Testis (tissue), 3 donors: ENCODE measurements around the gene FBXL20. TPM values are rescaled to one million over a fixed set of nuclear protein-coding genes. Genes with fewer than 3 reads are reported as not detected.
"Not testable (repeated sequence)": the region's sequence is repeated elsewhere in the genome, so short reads cannot be mapped to it uniquely, and the experiment has no call there.

Experiments
- DNase-seq: peaks from one replicate; pipeline ENCODE4 v3.0.0-alpha.2; 2019
- H3K27ac ChIP-seq, 2 donors: fragments of 200-600 bp; sonication (generic); one replicate each; pipeline ENCODE4 v1.5.1; 2019
- H3K27me3 ChIP-seq: fragments of 200-600 bp; sonication (generic); one replicate; pipeline ENCODE4 v1.5.1; 2019
- H3K36me3 ChIP-seq: fragments of 200-600 bp; sonication (generic); one replicate; pipeline ENCODE4 v1.5.1; 2017; ENCODE audit warnings: low read depth; ENCODE audit errors: missing control alignments
- H3K4me1 ChIP-seq: fragments of 200-600 bp; sonication (generic); one replicate; pipeline ENCODE4 v1.5.1; 2019
- H3K4me3 ChIP-seq, 2 donors: fragments of 200-600 bp; sonication (generic); one replicate each; pipeline ENCODE4 v1.5.1; 2017 to 2019
- H3K9me3 ChIP-seq: fragments of 200-600 bp; sonication (generic); one replicate; pipeline ENCODE4 v1.5.1; 2017
- POLR2A ChIP-seq: fragments of 450-650 bp; IDR thresholded peaks from one replicate; pipeline ENCODE4 v1.6.1; 2017; ENCODE audit warnings: antibody characterized with exemption, mild to moderate bottlenecking, moderate library complexity
- WGBS, 2 donors: methylation state at CpG; one replicate each; pipeline ENCODE4 v1.1.5; 2018; 5-methylcytosine and 5-hydroxymethylcytosine counted together
- intact Hi-C: fragments of 100-400 bp; cut with DNase I; formaldehyde crosslinking; loops from one replicate; pipeline ENCODE4 v1.15.1; 2023; ENCODE audit warnings: low total_unique reads
- polyA plus RNA-seq: library from polyadenylated mRNA; stranded (reverse); fragments of 350-450 nt; fragmentation: Illumina TruSeq; extraction: RNeasy Lipid Tissue Mini Kit (QIAGEN cat#74804); gene quantifications from one replicate; pipeline ENCODE4 v1.2.3, GENCODE V29; 2014; ENCODE audit warnings: low read depth, low replicate concordance; ENCODE audit not compliant: insufficient read depth
- total RNA-seq, 2 donors: library from RNA; depleted of rRNA; stranded (reverse); fragments of >200 nt; gene quantifications; one replicate each; pipeline ENCODE4 v1.2.3, GENCODE V29; 2016
- TF ChIP-seq, protein P1 (sequence below), 3 experiments: fragments of 450-650 bp in 2 of 3; fragments of 200-600 bp in 1 of 3; sonication (generic) in 1 of 3; IDR thresholded peaks; one replicate each; pipeline ENCODE4 v1.5.1; 2016 to 2019; ENCODE audit warnings: antibody characterized with exemption in 3 of 3, mild to moderate bottlenecking in 2 of 3, moderate library complexity in 1 of 3

The FBXL20 gene
- total and polyA plus RNA-seq, 3 donors from 2014 or later, result 29.7 to 67.5 (median 62.5) TPM

DNA sequence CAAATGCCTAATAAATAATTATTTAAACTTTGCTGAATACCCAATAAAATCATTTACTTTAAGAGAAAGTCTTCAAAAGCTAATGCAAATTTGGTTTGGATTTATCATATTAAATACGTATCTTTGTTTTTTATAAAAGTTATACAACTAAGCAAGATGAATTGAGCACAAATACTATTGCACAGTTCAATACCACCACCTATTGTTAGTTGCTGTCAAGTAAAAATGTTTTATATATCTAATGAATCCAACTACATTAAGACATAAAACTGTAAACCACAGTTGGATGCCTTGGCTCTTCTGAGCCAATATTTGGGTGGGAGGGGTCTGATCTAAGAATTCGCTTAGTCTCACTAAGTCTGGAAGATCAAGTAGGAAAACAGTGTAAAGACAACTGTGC, 7.7 kb downstream of the FBXL20 start:
- TF ChIP-seq, protein P1, sequence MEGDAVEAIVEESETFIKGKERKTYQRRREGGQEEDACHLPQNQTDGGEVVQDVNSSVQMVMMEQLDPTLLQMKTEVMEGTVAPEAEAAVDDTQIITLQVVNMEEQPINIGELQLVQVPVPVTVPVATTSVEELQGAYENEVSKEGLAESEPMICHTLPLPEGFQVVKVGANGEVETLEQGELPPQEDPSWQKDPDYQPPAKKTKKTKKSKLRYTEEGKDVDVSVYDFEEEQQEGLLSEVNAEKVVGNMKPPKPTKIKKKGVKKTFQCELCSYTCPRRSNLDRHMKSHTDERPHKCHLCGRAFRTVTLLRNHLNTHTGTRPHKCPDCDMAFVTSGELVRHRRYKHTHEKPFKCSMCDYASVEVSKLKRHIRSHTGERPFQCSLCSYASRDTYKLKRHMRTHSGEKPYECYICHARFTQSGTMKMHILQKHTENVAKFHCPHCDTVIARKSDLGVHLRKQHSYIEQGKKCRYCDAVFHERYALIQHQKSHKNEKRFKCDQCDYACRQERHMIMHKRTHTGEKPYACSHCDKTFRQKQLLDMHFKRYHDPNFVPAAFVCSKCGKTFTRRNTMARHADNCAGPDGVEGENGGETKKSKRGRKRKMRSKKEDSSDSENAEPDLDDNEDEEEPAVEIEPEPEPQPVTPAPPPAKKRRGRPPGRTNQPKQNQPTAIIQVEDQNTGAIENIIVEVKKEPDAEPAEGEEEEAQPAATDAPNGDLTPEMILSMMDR (IDR thresholded peaks at IDR 0.05), result no peak
- TF ChIP-seq POLR2A, result no peak
- H3K9me3 ChIP-seq, result no peaks in the 10 kb centered on the region
- H3K36me3 ChIP-seq, result no peaks in the 10 kb centered on the region
- no peak overlapping the region for H3K4me3 ChIP-seq
- peak; percentile 2 for DNase-seq
- H3K27me3 ChIP-seq, result no peaks in the 10 kb centered on the region
- WGBS, 2 donors, result 47 to 48% methylated on average over 2 of the region's 2 CpGs
- peaks cover 8% of the 10 kb centered on the region for H3K4me1 ChIP-seq
- H3K27ac ChIP-seq, result no peak overlapping the region
- intact Hi-C loops, result no loop called here

DNA sequence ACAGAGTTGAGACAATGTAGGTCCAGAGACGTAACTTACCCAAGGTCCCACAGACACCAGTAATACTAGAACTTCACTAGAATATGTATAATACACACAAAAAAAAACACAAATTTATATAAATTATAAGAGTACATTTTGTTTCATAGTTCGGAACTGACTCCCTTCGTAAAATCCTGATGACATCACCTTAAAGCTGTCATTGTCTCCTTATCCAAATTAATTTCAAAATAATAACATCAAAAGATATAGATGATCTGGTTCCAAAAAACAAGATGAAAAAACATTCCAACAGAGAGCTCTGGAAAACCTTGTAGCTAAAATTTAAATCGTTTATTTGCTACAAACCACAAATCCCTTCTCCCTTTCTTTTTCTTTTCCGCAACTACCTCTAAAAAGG, 10.0 kb downstream of the FBXL20 start:
- 55 to 74% methylated on average over 5 of the region's 5 CpGs for WGBS, 2 donors
- Histone ChIP-seq H3K27me3 (no peaks in the 10 kb centered on the region), H3K4me3 (no peak overlapping the region), H3K36me3 (no peaks in the 10 kb centered on the region), H3K9me3 (no peaks in the 10 kb centered on the region), H3K4me1 (peaks cover 7% of the 10 kb centered on the region), H3K27ac (no peak overlapping the region)
- no peak for DNase-seq
- TF ChIP-seq, protein P1 (IDR thresholded peaks at IDR 0.05), result no peak
- TF ChIP-seq POLR2A, result no peak
- intact Hi-C loops, result no loop called here

DNA sequence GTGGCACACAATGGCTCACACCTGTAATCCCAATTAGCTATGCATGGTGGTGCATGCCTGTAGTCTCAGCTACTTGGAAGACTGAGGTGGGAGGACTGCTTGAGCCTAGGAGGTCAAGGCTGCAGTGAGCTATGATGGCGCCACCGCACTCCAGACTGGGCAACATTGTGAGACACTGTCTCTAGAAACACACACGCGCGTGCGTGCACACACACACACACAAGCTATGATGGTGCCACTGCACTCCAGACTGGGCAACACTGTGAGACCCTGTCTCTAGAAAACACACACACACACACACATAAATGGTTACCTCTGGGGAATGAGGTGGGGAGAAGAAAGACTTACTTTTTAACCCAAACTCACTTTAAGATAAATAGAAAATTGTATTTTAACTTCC, 16.4 kb downstream of the FBXL20 start:
- no peak overlapping the region for H3K4me3 ChIP-seq
- intact Hi-C loops, result no loop called here
- no peaks in the 10 kb centered on the region for H3K36me3 ChIP-seq
- WGBS, 2 donors, result 94% methylated on average over 6 of the region's 6 CpGs
- no peak for DNase-seq
- H3K4me1 ChIP-seq, result peaks cover 5% of the 10 kb centered on the region
- TF ChIP-seq, protein P1 (IDR thresholded peaks at IDR 0.05), result no peak
- H3K9me3 ChIP-seq, result no peaks in the 10 kb centered on the region
- no peaks in the 10 kb centered on the region for H3K27me3 ChIP-seq
- no peak overlapping the region for H3K27ac ChIP-seq

DNA sequence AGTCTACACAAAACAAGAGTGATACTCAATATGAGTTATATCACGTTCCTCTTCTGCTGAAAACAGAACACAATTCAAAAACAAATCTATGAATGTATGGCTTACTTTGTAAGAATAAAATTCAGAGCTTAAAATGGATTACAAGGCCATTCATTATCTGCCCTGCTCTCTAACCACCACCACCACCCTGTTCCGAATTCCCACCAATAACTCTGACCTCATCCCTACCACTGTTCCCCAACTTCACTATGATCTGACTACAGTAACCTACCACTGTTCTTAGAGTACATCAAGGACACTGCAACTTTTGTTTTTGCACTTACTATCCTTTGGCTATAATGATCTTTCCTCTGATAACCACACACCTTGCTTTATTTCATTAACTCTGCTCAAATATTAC, 21.3 kb downstream of the FBXL20 start:
- peaks cover 5% of the 10 kb centered on the region for H3K4me1 ChIP-seq
- intact Hi-C loops, result no loop called here
- H3K27ac ChIP-seq, result no peak overlapping the region
- H3K9me3 ChIP-seq, result no peaks in the 10 kb centered on the region
- H3K36me3 ChIP-seq, result no peaks in the 10 kb centered on the region
- H3K27me3 ChIP-seq, result no peaks in the 10 kb centered on the region
- DNase-seq, result no peak
- WGBS, 2 donors, result 63 to 79% methylated on average over 2 of the region's 2 CpGs
- no peak overlapping the region for H3K4me3 ChIP-seq
- TF ChIP-seq POLR2A, result no peak
- TF ChIP-seq, protein P1 (IDR thresholded peaks at IDR 0.05), result no peak

DNA sequence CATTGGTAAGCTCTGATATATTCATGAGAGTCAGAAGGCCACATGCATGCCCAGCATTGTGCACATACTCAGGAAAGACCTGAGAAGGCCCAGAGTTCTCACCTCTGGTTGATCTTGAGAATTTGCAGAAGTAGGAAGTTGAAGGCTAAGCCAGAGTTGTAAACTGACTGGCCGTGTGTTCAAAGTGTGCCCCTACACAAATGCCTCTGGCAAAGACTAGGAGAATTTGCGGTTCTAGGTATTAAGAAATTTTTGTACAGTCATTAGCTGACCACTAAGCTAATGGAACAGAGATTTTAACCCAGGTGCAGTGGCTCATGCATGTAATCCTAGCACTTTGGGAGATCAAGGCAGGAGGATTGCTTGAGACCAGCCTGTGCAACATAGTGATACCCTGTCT, 25.0 kb downstream of the FBXL20 start:
- intact Hi-C loops, result no loop called here
- TF ChIP-seq, protein P1 (IDR thresholded peaks at IDR 0.05), result no peak
- TF ChIP-seq POLR2A, result no peak
- 55 to 68% methylated on average over 2 of the region's 2 CpGs for WGBS, 2 donors

DNA sequence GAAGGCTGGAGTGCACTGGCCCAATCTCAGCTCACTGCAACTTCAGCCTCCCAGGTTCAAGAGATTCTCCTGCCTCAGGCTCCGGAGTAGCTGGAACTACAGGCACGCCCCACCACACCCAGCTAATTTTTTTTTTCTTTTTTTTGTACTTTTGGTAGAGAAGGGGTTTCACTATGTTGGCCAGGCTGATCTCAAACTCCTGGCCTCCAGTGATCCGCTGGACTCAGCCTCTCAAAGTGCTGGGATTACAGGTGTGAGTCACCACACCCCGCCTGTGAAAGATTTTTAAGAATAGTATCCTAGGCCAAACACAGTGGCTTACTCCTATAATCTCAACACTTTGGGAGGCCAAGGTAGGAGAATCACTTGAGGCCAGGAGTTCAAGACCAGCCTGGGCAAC, 33.6 kb downstream of the FBXL20 start:
- intact Hi-C loops, result not testable (repeated sequence)

More for the DNA sequence above, 25.0 kb downstream of the FBXL20 start:
- Histone ChIP-seq H3K36me3 (no peaks in the 10 kb centered on the region), H3K27ac (no peak overlapping the region), H3K9me3 (no peaks in the 10 kb centered on the region), H3K27me3 (no peaks in the 10 kb centered on the region), H3K4me3 (no peak overlapping the region), H3K4me1 (peaks cover 9% of the 10 kb centered on the region)
- no peak for DNase-seq

More for the DNA sequence above, 33.6 kb downstream of the FBXL20 start:
- not testable (repeated sequence) for H3K27me3 ChIP-seq, H3K4me3 ChIP-seq, DNase-seq, H3K27ac ChIP-seq, H3K36me3 ChIP-seq, H3K9me3 ChIP-seq
- peaks cover 15% of the 10 kb centered on the region for H3K4me1 ChIP-seq
- WGBS, 2 donors, result 97% methylated on average over 4 of the region's 4 CpGs
